ENCODE results near the gene GALNT1. TPM values are rescaled to one million over a fixed set of nuclear protein-coding genes. Genes with fewer than 3 reads are reported as not detected.

GALNT1 gene
- total RNA-seq, 1 experiment from 2014 or later = 77.9 TPM

- no peaks in the 10 kb centered on the region; the same call in 1 of the 2 replicates for H3K4me1 ChIP-seq (ENCODE audit: insufficient read depth, low read length)
- no peak overlapping the region for H2AK5ac ChIP-seq (ENCODE audit: insufficient read length, low read length)
- H4K91ac ChIP-seq (ENCODE audit: insufficient read length, low read depth, low read length) = no peak overlapping the region
- H3K4me2 ChIP-seq (ENCODE audit: insufficient read depth, insufficient read length, low read length) = no peak overlapping the region
- H3K9me3 ChIP-seq (ENCODE audit: control insufficient read depth, low read depth, low read length) = no peaks in the 10 kb centered on the region
- Mint-ChIP-seq H3K4me3 (no peak overlapping the region), H3K36me3 (ENCODE audit: insufficient read depth in 1 of 3, low read depth in 3 of 3) (peaks cover 11 to 22% (median 14%) of the 10 kb centered on the region in 3 experiments; a peak in 6 of 7 replicates), H3K27me3 (ENCODE audit: low read depth) (no peaks in the 10 kb centered on the region), H3K9me3 (peaks cover 15 to 18% of the 10 kb centered on the region in 2 experiments), H3K27ac (peak overlapping the region in 2 of 3 experiments; percentile 25 to 50; a peak in 2 of 7 replicates), H3K4me1 (peaks cover 13 to 14% of the 10 kb centered on the region in 2 experiments)
- no peak overlapping the region for H2BK5ac ChIP-seq (ENCODE audit: insufficient read length, low read length)
- no peaks in the 10 kb centered on the region for H3K23me2 ChIP-seq (ENCODE audit: insufficient read length, low read depth, low read length, poor library complexity, severe bottlenecking)
- no peak overlapping the region for H4K5ac ChIP-seq (ENCODE audit: insufficient read length, low read depth, low read length)
- no peak overlapping the region for H3K23ac ChIP-seq (ENCODE audit: insufficient read length, low read depth, low read length)
- H3K79me2 ChIP-seq (ENCODE audit: insufficient read depth, low read length) = no peaks in the 10 kb centered on the region; the same call in 1 of the 2 replicates
- H3T11ph ChIP-seq (ENCODE audit: low read length) = no peak overlapping the region
- no peak overlapping the region for H3K27ac ChIP-seq (ENCODE audit: insufficient read length, low read depth, low read length)
- H2BK15ac ChIP-seq (ENCODE audit: low read depth, low read length) = no peak overlapping the region
- no peaks in the 10 kb centered on the region for H4K20me1 ChIP-seq (ENCODE audit: control insufficient read depth, insufficient read depth, insufficient read length)
- H3K14ac ChIP-seq (ENCODE audit: insufficient read depth, low read length) = no peak overlapping the region
- no peak overlapping the region for H2BK12ac ChIP-seq (ENCODE audit: insufficient read length, low read depth, low read length)
- no peak overlapping the region for H3K4ac ChIP-seq (ENCODE audit: low read depth, low read length)
- no peak overlapping the region for H2BK20ac ChIP-seq (ENCODE audit: low read depth, low read length, poor library complexity, severe bottlenecking)
- H3K18ac ChIP-seq (ENCODE audit: insufficient read length, low read depth, low read length) = no peak overlapping the region
- H4K8ac ChIP-seq (replicated peaks; ENCODE audit: insufficient read length, low read depth, low read length) = no peak overlapping the region
- no peak for TF ChIP-seq CTCF (conservative IDR thresholded peaks at IDR 0.05)
- WGBS (ENCODE audit: extremely low coverage, insufficient read length, low lambda C conversion rate) = no CpG with 5 or more reads among the region's 4 CpGs
- H3K56ac ChIP-seq (ENCODE audit: insufficient read length, low read depth, low read length) = no peak overlapping the region
- H2AFZ ChIP-seq (ENCODE audit: low read length) = no peak overlapping the region
- H3K9ac ChIP-seq (ENCODE audit: extremely low read depth, insufficient read length, low read length) = no peak overlapping the region
- H3K79me1 ChIP-seq (ENCODE audit: insufficient read depth, low read depth, low read length, poor library complexity, severe bottlenecking) = no peaks in the 10 kb centered on the region
- no peaks in the 10 kb centered on the region for H3K27me3 ChIP-seq (ENCODE audit: insufficient read depth, low read length)
- H2BK120ac ChIP-seq (ENCODE audit: low read depth, low read length, poor library complexity, severe bottlenecking) = no peak overlapping the region
- no peak for DNase-seq
Observed at GRCh38 chr18:35653392-35654135, 72.0 kb downstream of the GALNT1 start.
